Activated T-helper 17 cell treated with anti-CD3 and anti-CD28 coated beads, Interleukin-2, amount 50 U/mL, for 72 hours (primary cell): Measurements from ENCODE around the gene GDF11. TPM values are rescaled to one million over a fixed set of nuclear protein-coding genes. Genes with fewer than 3 reads are reported as not detected.

Experiments
- ATAC-seq: fragments of 150-1000 bp; cut with Tn5 transposase; replicated peaks from 2 replicates; pipeline ENCODE4 v1.10.0; 2021; ENCODE audit warnings: mild to moderate bottlenecking, moderate library complexity
- H3K27ac Mint-ChIP-seq: one replicate; pipeline ENCODE4 v1.8.0; 2022; ENCODE audit warnings: mixed read lengths
- H3K27me3 Mint-ChIP-seq: one replicate; pipeline ENCODE4 v1.8.0; 2022; ENCODE audit warnings: mixed read lengths
- H3K36me3 Mint-ChIP-seq: one replicate; pipeline ENCODE4 v1.8.0; 2022; ENCODE audit warnings: low read depth, mild to moderate bottlenecking, mixed read lengths
- H3K4me1 Mint-ChIP-seq: one replicate; pipeline ENCODE4 v1.8.0; 2022; ENCODE audit warnings: mixed read lengths
- H3K4me3 Mint-ChIP-seq: one replicate; pipeline ENCODE4 v1.8.0; 2022; ENCODE audit warnings: mild to moderate bottlenecking, mixed read lengths
- H3K9me3 Mint-ChIP-seq: one replicate; pipeline ENCODE4 v1.8.0; 2022; ENCODE audit warnings: mixed read lengths
- total RNA-seq, 2 donors: library from RNA; stranded (reverse); gene quantifications; one replicate each; pipeline ENCODE4 v1.2.3, GENCODE V29; 2022

GDF11 gene
- total RNA-seq, 2 donors from 2014 or later = 7.4 to 14.1 TPM

- Mint-ChIP-seq H3K36me3 (peaks cover 53% of the 10 kb centered on the region), H3K4me1 (peaks cover 20% of the 10 kb centered on the region), H3K4me3 (no peak overlapping the region), H3K27me3 (no peaks in the 10 kb centered on the region), H3K9me3 (no peaks in the 10 kb centered on the region), H3K27ac (no peak overlapping the region)
- ATAC-seq = no peak
Measured at GRCh38 chr12:55724940-55725309, 18.0 kb upstream of the GDF11 start.

- H3K27me3 Mint-ChIP-seq = no peaks in the 10 kb centered on the region
- peak overlapping the region; percentile 94 for H3K4me3 Mint-ChIP-seq
- H3K4me1 Mint-ChIP-seq = peaks cover 27% of the 10 kb centered on the region
- peak overlapping the region; percentile 51 for H3K27ac Mint-ChIP-seq
- H3K9me3 Mint-ChIP-seq = no peaks in the 10 kb centered on the region
- ATAC-seq = no peak
- H3K36me3 Mint-ChIP-seq = peaks cover 58% of the 10 kb centered on the region
Measured at GRCh38 chr12:55725556-55725955, 17.4 kb upstream of the GDF11 start.

GRCh38 chr12:55726971-55727370 lies 16.0 kb upstream of the GDF11 start:
- no peaks in the 10 kb centered on the region for H3K9me3 Mint-ChIP-seq
- peaks cover 29% of the 10 kb centered on the region for H3K4me1 Mint-ChIP-seq

GRCh38 chr12:55727643-55728185 lies 15.2 kb upstream of the GDF11 start:
- peak overlapping the region; percentile 85 for H3K27ac Mint-ChIP-seq
- peaks cover 29% of the 10 kb centered on the region for H3K4me1 Mint-ChIP-seq
- H3K4me3 Mint-ChIP-seq = peak overlapping the region; percentile 94
- peaks cover 58% of the 10 kb centered on the region for H3K36me3 Mint-ChIP-seq
- ATAC-seq = no peak
- H3K9me3 Mint-ChIP-seq = no peaks in the 10 kb centered on the region
- no peaks in the 10 kb centered on the region for H3K27me3 Mint-ChIP-seq

More at GRCh38 chr12:55726971-55727370, 16.0 kb upstream of the GDF11 start:
- Mint-ChIP-seq H3K27me3 (no peaks in the 10 kb centered on the region), H3K36me3 (peaks cover 58% of the 10 kb centered on the region), H3K4me3 (peak overlapping the region; percentile 94), H3K27ac (peak overlapping the region; percentile 85)
- ATAC-seq = no peak

- peak overlapping the region; percentile 94 for H3K4me3 Mint-ChIP-seq
- H3K9me3 Mint-ChIP-seq = no peaks in the 10 kb centered on the region
- H3K27me3 Mint-ChIP-seq = no peaks in the 10 kb centered on the region
- peak; percentile 14 for ATAC-seq
- H3K36me3 Mint-ChIP-seq = peaks cover 56% of the 10 kb centered on the region
- H3K4me1 Mint-ChIP-seq = peaks cover 29% of the 10 kb centered on the region
- H3K27ac Mint-ChIP-seq = peak overlapping the region; percentile 85
Measured at GRCh38 chr12:55728186-55728938, 14.6 kb upstream of the GDF11 start.

GRCh38 chr12:55728939-55729818 lies 13.7 kb upstream of the GDF11 start, which contains the start of gene CD63:
Gene CD63, minus strand, starts transcription at chr12:55729009. Its CDS starts 668 bp downstream, at chr12:55728341.
- ATAC-seq = peak; percentile 79
- Mint-ChIP-seq H3K27ac (peak within 1 kb of the TSS; percentile 88), H3K9me3 (no peaks in the 10 kb centered on the region), H3K4me1 (peaks cover 29% of the 10 kb centered on the region), H3K27me3 (no peaks in the 10 kb centered on the region), H3K4me3 (peak within 1 kb of the TSS; percentile 94), H3K36me3 (peaks cover 49% of the 10 kb centered on the region)

GRCh38 chr12:55729819-55730818 lies 12.8 kb upstream of the GDF11 start:
- peak overlapping the region; percentile 88 for H3K27ac Mint-ChIP-seq
- peak; percentile 55 for ATAC-seq
- H3K4me1 Mint-ChIP-seq = peaks cover 24% of the 10 kb centered on the region
- H3K4me3 Mint-ChIP-seq = peak overlapping the region; percentile 94
- no peaks in the 10 kb centered on the region for H3K27me3 Mint-ChIP-seq
- H3K36me3 Mint-ChIP-seq = peaks cover 40% of the 10 kb centered on the region
- no peaks in the 10 kb centered on the region for H3K9me3 Mint-ChIP-seq

GRCh38 chr12:55732288-55732687 lies 10.6 kb upstream of the GDF11 start:
- Mint-ChIP-seq H3K27ac (no peak overlapping the region), H3K4me3 (no peak overlapping the region), H3K4me1 (peaks cover 23% of the 10 kb centered on the region), H3K27me3 (no peaks in the 10 kb centered on the region), H3K36me3 (peaks cover 18% of the 10 kb centered on the region), H3K9me3 (no peaks in the 10 kb centered on the region)
- ATAC-seq = no peak

GRCh38 chr12:55733021-55733555 lies 9.8 kb upstream of the GDF11 start:
- H3K4me3 Mint-ChIP-seq = no peak overlapping the region
- no peaks in the 10 kb centered on the region for H3K9me3 Mint-ChIP-seq
- H3K36me3 Mint-ChIP-seq = peaks cover 12% of the 10 kb centered on the region
- peaks cover 26% of the 10 kb centered on the region for H3K4me1 Mint-ChIP-seq
- no peaks in the 10 kb centered on the region for H3K27me3 Mint-ChIP-seq
- no peak for ATAC-seq
- no peak overlapping the region for H3K27ac Mint-ChIP-seq

- Mint-ChIP-seq H3K36me3 (peaks cover 12% of the 10 kb centered on the region), H3K27ac (no peak overlapping the region), H3K4me3 (no peak overlapping the region), H3K27me3 (no peaks in the 10 kb centered on the region), H3K4me1 (peaks cover 30% of the 10 kb centered on the region), H3K9me3 (no peaks in the 10 kb centered on the region)
- no peak for ATAC-seq
Measured at GRCh38 chr12:55733858-55734257, 9.1 kb upstream of the GDF11 start.

GRCh38 chr12:55734595-55734994 lies 8.3 kb upstream of the GDF11 start:
- no peak overlapping the region for H3K4me3 Mint-ChIP-seq
- no peak for ATAC-seq
- no peaks in the 10 kb centered on the region for H3K9me3 Mint-ChIP-seq
- H3K27me3 Mint-ChIP-seq = no peaks in the 10 kb centered on the region
- H3K27ac Mint-ChIP-seq = no peak overlapping the region
- peaks cover 30% of the 10 kb centered on the region for H3K4me1 Mint-ChIP-seq
- H3K36me3 Mint-ChIP-seq = peaks cover 9% of the 10 kb centered on the region

- Mint-ChIP-seq H3K9me3 (no peaks in the 10 kb centered on the region), H3K27me3 (no peaks in the 10 kb centered on the region), H3K36me3 (no peaks in the 10 kb centered on the region), H3K4me3 (no peak overlapping the region), H3K27ac (no peak overlapping the region), H3K4me1 (peaks cover 20% of the 10 kb centered on the region)
- no peak for ATAC-seq
Measured at GRCh38 chr12:55736076-55736475, 6.8 kb upstream of the GDF11 start.

GRCh38 chr12:55736780-55737580 lies 5.9 kb upstream of the GDF11 start:
- peak overlapping the region; percentile 58 for H3K27ac Mint-ChIP-seq
- no peaks in the 10 kb centered on the region for H3K36me3 Mint-ChIP-seq
- H3K4me3 Mint-ChIP-seq = peak overlapping the region; percentile 83
- no peaks in the 10 kb centered on the region for H3K27me3 Mint-ChIP-seq
- peak; percentile 69 for ATAC-seq
- peaks cover 23% of the 10 kb centered on the region for H3K4me1 Mint-ChIP-seq
- no peaks in the 10 kb centered on the region for H3K9me3 Mint-ChIP-seq
